ENCODE results near the gene SERTAD1.
A peak's percentile ranks its signal among the peaks of the same experiment; 100 is the strongest.

The SERTAD1 gene

DNA sequence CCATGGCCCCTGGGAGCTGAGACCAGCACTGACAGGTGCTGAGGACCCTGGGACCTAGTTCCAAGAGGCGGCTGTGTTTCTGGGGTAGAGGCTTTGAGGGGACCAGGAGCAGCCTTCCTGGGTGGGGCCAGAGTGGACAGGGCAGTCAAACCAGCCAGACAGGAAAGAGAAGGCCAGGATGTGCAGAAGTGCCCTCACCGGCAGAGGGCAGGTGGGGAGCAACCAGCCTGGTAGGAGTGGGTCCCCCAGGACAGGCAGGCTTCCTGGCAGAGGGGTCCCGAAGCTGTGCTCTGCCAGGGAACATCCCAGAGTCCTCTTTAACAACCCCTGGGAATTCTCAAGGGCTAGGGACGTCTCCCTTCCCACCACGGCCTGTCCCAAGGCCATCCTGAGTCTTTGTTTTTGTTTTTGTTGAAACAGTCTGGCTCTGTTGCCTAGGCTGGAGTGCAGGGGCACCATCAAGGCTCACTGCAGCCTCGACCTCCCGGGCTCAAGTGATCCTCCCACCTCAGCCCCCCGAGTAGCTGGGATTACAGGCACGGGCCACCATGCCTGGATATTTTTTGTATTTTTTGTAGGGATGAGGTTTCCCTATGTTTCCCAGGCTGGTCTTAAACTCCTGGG lies 32.8 kb downstream of the SERTAD1 start:
- no peaks in the 10 kb centered on the region for H3K9me3 ChIP-seq
- H3K36me3 ChIP-seq, result no peaks in the 10 kb centered on the region
- peak; percentile 36 for DNase-seq
- 0 out of 2 replicates have a peak, but pooled peaks cover under 1% of the 10 kb centered on the region for H3K4me1 ChIP-seq
- H3K27me3 ChIP-seq, result peaks cover 34% of the 10 kb centered on the region
- H3K4me3 ChIP-seq (ENCODE audit: low read depth, low read length), result no peak overlapping the region
- TF ChIP-seq, protein P1, sequence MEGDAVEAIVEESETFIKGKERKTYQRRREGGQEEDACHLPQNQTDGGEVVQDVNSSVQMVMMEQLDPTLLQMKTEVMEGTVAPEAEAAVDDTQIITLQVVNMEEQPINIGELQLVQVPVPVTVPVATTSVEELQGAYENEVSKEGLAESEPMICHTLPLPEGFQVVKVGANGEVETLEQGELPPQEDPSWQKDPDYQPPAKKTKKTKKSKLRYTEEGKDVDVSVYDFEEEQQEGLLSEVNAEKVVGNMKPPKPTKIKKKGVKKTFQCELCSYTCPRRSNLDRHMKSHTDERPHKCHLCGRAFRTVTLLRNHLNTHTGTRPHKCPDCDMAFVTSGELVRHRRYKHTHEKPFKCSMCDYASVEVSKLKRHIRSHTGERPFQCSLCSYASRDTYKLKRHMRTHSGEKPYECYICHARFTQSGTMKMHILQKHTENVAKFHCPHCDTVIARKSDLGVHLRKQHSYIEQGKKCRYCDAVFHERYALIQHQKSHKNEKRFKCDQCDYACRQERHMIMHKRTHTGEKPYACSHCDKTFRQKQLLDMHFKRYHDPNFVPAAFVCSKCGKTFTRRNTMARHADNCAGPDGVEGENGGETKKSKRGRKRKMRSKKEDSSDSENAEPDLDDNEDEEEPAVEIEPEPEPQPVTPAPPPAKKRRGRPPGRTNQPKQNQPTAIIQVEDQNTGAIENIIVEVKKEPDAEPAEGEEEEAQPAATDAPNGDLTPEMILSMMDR (IDR thresholded peaks at IDR 0.05; ENCODE audit: low read depth, low read length), result peak; percentile 47

DNA sequence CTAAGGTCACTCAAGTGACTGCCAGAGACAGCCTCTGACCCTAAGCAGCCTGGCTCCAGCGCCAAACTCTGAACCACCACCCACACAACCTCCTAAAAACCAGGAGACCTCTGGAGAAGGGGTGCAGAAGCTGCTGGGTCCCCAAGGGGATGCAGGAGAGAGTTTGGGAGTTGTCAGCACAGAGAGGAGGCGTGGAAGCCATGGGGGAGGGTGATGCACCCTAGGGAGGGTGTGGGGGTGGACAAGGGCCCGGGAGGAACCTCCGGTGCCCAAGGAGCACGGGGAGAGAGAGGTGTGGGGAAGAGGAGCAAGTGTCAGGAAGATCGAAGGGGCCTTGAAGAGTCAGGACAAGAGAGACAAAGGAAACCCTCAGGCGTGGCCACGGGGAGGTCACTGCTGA lies 33.7 kb downstream of the SERTAD1 start:
- peaks cover 25% of the 10 kb centered on the region for H3K27me3 ChIP-seq
- H3K36me3 ChIP-seq, result no peaks in the 10 kb centered on the region
- TF ChIP-seq, protein P1 (IDR thresholded peaks at IDR 0.05; ENCODE audit: low read depth, low read length), result no peak
- no peaks in the 10 kb centered on the region for H3K9me3 ChIP-seq
- DNase-seq, result no peak
- no peak overlapping the region for H3K4me3 ChIP-seq (ENCODE audit: low read depth, low read length)
- H3K4me1 ChIP-seq, result no peaks in the 10 kb centered on the region

DNA sequence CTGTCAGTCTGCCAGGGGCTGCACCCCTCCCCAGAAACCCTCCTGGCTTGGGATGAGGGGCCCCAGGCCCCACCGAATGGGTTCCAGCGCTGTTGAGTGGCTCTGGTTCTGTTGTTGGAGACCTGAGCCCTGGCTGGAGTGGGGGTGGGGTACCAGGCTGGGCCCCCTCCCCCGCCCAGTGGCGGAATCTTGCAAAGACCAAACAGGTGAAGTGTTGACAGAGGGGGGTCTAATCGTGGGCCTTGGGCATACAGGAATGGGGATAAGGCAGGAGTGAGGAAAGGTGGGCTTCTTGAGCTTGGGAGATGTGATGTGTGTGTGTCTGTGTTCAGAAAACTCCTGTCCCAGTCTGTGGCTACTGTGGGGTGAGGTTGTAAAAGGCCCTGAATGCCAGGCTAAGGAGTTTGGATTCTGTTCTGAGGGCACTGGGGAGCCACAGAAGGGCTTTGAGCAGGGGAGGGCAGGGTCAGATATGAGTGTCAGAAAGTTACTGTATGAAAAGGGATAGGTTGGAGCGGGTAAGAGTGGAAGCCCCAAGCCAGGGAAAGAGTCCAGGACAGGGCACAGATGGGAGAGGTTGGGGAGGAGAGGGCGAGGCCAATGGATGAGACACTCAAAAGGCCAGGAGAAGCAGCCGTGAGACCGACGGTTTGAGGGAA lies 35.6 kb downstream of the SERTAD1 start, which contains the start of gene HIPK4:
Gene HIPK4, minus strand, starts transcription at position 98 of the 659 bp plus-strand sequence. CDS start 279 bp downstream, outside the sequence.
- DNase-seq, result no peak
- no peaks in the 10 kb centered on the region for H3K9me3 ChIP-seq
- TF ChIP-seq, protein P1 (IDR thresholded peaks at IDR 0.05; ENCODE audit: low read depth, low read length), result no peak

DNA sequence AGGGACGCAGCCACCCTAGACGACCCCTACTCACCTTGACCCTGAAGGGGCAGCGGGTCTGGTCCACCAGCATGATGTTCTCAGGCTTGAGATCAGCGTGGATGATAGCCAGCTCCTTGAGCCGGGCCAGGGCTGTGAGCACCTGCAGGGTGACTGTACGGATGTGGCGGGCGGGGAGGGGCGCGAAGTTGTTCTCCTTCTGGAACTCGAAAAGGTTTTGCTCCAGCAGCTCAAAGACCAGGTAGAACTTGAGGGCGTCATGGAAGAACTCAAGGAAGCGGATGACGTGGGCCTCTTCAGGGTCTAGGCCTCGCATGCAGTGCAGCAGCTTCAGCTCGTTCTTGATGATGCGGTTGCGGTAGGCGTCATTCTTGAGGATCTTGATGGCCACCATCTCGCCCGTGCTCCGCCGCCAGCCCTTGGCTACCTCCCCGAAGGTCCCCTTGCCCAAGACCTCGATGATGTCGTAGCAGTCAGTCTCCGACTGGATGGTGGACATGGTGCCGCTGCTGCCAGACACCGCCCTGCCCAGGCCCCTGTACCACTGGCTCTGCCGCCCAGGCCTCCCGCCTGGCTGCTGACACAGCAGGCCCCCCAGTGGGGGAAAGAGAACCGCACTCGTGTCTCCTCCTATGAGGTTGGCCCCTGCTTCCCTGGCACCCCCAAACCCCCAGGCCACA lies 36.2 kb downstream of the SERTAD1 start:
- Histone ChIP-seq H3K36me3 (no peaks in the 10 kb centered on the region), H3K4me1 (no peaks in the 10 kb centered on the region), H3K4me3 (ENCODE audit: low read depth, low read length) (no peak overlapping the region), H3K9me3 (no peaks in the 10 kb centered on the region), H3K27me3 (no peaks in the 10 kb centered on the region)
- TF ChIP-seq, protein P1 (IDR thresholded peaks at IDR 0.05; ENCODE audit: low read depth, low read length), result no peak
- DNase-seq, result no peak

More for the DNA sequence above, 35.6 kb downstream of the SERTAD1 start, which contains the start of gene HIPK4:
- Histone ChIP-seq H3K4me1 (no peaks in the 10 kb centered on the region), H3K27me3 (peaks cover 6% of the 10 kb centered on the region), H3K36me3 (no peaks in the 10 kb centered on the region), H3K4me3 (ENCODE audit: low read depth, low read length) (no peak within 1 kb of the TSS)

DNA sequence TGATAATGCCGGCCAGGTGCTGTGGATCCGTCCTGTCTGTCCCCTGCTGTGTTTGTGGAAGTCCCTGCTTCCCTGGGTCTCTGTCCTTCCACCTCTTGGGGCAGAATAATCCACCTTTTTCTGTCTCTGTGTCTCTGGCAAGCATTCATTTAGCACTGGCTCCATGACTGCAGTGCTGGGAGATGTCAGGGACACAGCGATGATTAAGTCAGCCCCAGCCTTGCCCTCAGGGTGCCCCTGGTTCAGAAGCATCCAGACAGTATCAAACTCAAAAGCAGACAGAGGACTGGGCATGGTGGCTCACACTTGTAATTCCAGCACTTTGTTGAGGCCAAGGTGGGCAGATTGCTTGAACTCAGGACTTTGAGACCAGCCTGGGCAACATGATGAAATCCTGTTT lies 37.3 kb downstream of the SERTAD1 start:
- no peak for DNase-seq
- TF ChIP-seq, protein P1 (IDR thresholded peaks at IDR 0.05; ENCODE audit: low read depth, low read length), result no peak

More for the DNA sequence above, 37.3 kb downstream of the SERTAD1 start:
- H3K4me1 ChIP-seq, result no peaks in the 10 kb centered on the region
- no peaks in the 10 kb centered on the region for H3K9me3 ChIP-seq
- no peak overlapping the region for H3K4me3 ChIP-seq (ENCODE audit: low read depth, low read length)
- H3K36me3 ChIP-seq, result no peaks in the 10 kb centered on the region
- H3K27me3 ChIP-seq, result no peaks in the 10 kb centered on the region
